ENCODE data around the gene INTS4. TPM values are rescaled to one million over a fixed set of nuclear protein-coding genes. Genes with fewer than 3 reads are reported as not detected.

The INTS4 gene
- total and polyA plus RNA-seq, 2 of the 8 experiments (the other 6 are each of a cell fraction or from before 2014, with no cell fraction given) = 27.0 to 31.3 TPM

DNA sequence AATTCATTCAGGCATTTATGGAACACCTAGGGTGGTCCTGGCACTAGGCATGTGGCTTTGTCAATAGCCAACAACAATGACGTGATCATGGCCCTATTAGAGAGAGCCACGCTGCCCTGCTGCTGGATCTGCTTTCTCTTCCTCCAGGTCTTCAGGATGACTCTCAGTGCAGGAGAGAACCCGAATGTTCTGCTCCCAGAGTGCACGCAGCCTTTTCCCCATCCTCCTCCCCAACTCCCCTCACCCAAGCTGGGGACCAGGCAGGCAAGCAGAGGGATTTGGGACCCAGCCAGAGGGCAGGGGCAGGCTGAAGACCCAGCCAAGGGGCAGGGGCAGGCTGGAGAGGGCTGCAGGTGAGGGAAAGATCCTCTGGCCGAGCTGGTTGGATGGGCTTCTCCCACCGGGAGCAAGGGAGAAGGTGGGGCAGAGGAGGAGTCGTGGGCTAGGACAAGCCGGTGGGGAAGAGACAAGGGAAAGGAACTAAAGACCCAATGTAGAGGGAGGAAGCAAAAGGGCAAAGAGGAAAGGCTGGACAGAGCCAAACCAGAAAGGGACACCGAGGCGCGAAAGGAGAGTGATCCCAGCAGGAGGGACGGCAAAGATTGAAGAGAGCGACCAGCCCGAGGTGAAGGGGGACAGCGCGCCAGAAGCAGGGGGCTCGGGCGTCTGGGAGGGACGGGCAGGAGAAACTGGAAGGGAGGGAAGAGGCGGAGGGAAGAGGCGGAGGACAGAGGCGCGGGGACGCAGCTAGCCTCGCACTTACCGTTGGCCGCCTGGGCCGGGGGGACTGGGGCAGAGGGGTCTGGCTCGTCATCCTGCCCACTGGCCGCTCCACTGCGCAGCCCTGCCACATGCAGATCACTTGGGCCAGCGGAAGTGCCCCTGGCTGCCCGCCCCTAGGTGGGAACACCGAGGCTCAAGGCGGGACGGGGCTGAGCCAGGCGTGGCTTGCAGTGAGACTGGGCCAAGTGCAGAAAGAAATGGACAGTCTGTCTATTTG lies 28.2 kb upstream of the INTS4 start, which contains the start of gene KCTD14 (continued):
- TF ChIP-seq, protein P1, sequence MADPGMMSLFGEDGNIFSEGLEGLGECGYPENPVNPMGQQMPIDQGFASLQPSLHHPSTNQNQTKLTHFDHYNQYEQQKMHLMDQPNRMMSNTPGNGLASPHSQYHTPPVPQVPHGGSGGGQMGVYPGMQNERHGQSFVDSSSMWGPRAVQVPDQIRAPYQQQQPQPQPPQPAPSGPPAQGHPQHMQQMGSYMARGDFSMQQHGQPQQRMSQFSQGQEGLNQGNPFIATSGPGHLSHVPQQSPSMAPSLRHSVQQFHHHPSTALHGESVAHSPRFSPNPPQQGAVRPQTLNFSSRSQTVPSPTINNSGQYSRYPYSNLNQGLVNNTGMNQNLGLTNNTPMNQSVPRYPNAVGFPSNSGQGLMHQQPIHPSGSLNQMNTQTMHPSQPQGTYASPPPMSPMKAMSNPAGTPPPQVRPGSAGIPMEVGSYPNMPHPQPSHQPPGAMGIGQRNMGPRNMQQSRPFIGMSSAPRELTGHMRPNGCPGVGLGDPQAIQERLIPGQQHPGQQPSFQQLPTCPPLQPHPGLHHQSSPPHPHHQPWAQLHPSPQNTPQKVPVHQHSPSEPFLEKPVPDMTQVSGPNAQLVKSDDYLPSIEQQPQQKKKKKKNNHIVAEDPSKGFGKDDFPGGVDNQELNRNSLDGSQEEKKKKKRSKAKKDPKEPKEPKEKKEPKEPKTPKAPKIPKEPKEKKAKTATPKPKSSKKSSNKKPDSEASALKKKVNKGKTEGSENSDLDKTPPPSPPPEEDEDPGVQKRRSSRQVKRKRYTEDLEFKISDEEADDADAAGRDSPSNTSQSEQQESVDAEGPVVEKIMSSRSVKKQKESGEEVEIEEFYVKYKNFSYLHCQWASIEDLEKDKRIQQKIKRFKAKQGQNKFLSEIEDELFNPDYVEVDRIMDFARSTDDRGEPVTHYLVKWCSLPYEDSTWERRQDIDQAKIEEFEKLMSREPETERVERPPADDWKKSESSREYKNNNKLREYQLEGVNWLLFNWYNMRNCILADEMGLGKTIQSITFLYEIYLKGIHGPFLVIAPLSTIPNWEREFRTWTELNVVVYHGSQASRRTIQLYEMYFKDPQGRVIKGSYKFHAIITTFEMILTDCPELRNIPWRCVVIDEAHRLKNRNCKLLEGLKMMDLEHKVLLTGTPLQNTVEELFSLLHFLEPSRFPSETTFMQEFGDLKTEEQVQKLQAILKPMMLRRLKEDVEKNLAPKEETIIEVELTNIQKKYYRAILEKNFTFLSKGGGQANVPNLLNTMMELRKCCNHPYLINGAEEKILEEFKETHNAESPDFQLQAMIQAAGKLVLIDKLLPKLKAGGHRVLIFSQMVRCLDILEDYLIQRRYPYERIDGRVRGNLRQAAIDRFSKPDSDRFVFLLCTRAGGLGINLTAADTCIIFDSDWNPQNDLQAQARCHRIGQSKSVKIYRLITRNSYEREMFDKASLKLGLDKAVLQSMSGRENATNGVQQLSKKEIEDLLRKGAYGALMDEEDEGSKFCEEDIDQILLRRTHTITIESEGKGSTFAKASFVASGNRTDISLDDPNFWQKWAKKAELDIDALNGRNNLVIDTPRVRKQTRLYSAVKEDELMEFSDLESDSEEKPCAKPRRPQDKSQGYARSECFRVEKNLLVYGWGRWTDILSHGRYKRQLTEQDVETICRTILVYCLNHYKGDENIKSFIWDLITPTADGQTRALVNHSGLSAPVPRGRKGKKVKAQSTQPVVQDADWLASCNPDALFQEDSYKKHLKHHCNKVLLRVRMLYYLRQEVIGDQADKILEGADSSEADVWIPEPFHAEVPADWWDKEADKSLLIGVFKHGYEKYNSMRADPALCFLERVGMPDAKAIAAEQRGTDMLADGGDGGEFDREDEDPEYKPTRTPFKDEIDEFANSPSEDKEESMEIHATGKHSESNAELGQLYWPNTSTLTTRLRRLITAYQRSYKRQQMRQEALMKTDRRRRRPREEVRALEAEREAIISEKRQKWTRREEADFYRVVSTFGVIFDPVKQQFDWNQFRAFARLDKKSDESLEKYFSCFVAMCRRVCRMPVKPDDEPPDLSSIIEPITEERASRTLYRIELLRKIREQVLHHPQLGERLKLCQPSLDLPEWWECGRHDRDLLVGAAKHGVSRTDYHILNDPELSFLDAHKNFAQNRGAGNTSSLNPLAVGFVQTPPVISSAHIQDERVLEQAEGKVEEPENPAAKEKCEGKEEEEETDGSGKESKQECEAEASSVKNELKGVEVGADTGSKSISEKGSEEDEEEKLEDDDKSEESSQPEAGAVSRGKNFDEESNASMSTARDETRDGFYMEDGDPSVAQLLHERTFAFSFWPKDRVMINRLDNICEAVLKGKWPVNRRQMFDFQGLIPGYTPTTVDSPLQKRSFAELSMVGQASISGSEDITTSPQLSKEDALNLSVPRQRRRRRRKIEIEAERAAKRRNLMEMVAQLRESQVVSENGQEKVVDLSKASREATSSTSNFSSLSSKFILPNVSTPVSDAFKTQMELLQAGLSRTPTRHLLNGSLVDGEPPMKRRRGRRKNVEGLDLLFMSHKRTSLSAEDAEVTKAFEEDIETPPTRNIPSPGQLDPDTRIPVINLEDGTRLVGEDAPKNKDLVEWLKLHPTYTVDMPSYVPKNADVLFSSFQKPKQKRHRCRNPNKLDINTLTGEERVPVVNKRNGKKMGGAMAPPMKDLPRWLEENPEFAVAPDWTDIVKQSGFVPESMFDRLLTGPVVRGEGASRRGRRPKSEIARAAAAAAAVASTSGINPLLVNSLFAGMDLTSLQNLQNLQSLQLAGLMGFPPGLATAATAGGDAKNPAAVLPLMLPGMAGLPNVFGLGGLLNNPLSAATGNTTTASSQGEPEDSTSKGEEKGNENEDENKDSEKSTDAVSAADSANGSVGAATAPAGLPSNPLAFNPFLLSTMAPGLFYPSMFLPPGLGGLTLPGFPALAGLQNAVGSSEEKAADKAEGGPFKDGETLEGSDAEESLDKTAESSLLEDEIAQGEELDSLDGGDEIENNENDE (IDR thresholded peaks at IDR 0.05; ENCODE audit: insufficient replicate concordance, low read length) = no peak
- TF ChIP-seq POLR2A (IDR thresholded peaks at IDR 0.05; ENCODE audit: control extremely low read depth in 1 of 2, low read depth in 2 of 2, low read length in 2 of 2) = peak; percentile 10 to 88
- TF ChIP-seq RXRA (IDR thresholded peaks at IDR 0.05; ENCODE audit: insufficient read depth, low read depth, low read length) = no peak
- TF ChIP-seq EZH2 (IDR thresholded peaks at IDR 0.05; ENCODE audit: low read depth, low read length, severe bottlenecking) = peak; percentile 27
- TF ChIP-seq BACH1 (IDR thresholded peaks at IDR 0.05; ENCODE audit: low read length) = no peak
- TF ChIP-seq POU5F1 (IDR thresholded peaks at IDR 0.05; ENCODE audit: low read depth, low read length) = no peak
- TF ChIP-seq, protein P2, sequence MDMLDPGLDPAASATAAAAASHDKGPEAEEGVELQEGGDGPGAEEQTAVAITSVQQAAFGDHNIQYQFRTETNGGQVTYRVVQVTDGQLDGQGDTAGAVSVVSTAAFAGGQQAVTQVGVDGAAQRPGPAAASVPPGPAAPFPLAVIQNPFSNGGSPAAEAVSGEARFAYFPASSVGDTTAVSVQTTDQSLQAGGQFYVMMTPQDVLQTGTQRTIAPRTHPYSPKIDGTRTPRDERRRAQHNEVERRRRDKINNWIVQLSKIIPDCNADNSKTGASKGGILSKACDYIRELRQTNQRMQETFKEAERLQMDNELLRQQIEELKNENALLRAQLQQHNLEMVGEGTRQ (IDR thresholded peaks at IDR 0.05; ENCODE audit: low read length) = no peak
- TF ChIP-seq SP4 (IDR thresholded peaks at IDR 0.05; ENCODE audit: low read length) = no peak
